ENCODE data around the gene SERHL2.
"Not testable (repeated sequence)": the region's sequence is repeated elsewhere in the genome, so short reads cannot be mapped to it uniquely, and the experiment has no call there.

SERHL2 gene, protein sequence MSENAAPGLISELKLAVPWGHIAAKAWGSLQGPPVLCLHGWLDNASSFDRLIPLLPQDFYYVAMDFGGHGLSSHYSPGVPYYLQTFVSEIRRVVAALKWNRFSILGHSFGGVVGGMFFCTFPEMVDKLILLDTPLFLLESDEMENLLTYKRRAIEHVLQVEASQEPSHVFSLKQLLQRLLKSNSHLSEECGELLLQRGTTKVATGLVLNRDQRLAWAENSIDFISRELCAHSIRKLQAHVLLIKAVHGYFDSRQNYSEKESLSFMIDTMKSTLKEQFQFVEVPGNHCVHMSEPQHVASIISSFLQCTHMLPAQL

DNA sequence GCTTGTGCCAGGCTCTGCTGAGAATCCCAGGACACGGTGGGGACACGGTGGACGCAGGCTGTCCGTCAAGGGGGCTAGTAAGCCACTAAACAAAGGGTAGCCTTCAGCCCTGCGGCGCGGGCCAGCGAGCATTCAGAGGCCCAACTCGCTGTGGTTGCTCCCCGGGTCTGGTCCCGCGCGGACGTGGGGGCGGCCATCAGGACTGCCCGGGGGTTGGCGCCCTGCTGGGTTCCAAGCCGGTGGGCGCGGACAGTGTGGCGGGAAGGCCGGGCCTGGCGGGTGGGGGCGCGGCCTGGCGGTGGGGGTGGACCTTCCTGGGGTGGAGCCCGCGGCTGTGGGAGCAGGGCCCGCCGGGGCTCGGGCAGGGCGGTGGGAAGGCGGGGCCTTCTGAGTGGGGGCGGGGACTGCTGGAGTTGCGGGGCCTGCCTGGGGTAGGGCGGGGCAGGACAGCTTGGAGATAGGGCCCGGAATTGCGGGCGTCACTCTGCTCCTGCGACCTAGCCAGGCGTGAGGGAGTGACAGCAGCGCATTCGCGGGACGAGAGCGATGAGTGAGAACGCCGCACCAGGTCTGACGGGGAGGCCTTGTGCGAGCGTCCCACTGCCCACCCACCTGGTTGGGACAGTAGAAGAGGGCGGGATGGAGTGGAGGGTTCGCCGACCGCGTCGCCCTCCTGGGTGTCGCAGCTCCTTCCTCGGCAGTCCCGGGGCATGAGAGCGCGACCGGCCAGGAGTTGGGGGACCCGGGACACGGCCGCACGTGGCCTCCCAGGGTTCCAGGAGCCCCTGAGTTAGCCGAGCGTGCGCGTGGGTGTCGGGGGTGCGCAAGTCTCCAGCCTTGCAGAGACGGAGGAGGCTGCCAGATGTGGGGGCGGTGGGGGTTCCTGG lies at the start of gene SERHL2:
SERHL2 (plus strand) TSS at position 482 of the 887 bp plus-strand sequence; CDS start at position 547, 65 bp downstream.
- peak; percentile 85 for DNase-seq (ENCODE audit: low spot score)

DNA sequence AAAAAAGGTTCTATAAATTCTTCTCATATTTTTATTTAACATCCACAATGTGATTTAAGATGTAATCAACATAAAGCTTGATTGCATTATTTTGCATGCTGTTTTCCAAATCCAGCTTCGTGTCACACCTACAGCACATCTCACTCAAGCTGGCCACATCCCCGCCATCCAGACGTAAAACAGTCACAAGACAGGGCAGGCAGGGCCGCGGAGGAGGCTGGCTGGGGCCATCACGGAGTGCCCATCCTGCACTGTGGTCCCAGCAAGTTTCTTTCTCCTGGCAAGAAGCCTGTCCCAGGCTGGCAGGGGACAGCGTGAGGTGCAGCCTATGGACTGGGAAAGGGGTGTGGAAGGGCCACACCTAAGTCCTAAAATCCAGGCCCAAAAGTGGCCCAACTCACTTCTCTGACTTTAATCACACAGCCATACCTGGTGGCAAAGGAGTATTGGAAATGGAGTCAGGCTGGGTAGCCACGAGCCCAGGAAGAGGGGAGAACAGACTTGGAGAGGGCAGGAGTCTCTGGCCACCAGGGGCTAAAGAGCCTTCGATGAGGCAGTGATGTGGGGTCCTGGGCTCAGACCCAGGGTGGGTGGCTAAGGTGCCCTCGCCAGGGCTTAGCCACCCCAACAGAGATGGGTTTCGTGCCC lies 45.3 kb upstream of the SERHL2 start:
- DNase-seq (ENCODE audit: low spot score) = not testable (repeated sequence)

DNA sequence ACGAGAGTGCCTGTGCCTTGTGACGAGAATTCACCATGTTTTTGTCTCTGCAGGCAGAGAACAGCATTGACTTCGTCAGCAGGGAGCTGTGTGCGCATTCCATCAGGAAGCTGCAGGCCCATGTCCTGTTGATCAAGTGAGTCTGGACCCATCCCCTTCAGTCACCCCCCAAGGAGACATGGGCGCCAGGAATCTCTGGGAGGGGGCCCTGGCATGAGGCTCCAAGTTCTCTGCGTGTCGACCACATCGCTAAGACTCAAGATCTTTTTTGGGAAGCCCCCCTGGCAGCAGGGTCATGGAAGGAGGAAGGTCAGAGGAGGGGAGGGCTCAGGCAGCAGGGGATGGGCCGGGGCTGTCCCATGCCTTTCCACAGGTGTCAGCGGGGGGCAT lies 44.8 kb upstream of the SERHL2 start:
- DNase-seq (ENCODE audit: low spot score) = not testable (repeated sequence)

DNA sequence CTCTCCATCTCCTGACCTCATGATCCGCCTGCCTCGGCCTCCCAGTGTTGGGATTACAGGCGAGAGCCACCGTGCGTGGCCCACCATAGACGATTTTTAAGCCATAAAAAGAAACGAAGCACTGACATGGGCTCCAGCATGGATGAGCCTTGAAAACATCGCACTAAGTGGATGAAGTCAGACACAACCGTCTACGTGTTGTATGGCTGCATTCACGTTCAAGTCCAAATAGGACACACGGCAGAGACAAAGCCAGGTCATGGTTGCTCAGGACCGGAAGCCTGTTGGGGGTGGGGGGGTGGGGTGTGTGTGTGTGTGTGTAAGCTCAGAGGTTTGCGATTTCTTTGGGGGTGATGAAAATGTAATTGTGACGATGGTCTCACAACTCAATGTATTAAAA lies 44.2 kb upstream of the SERHL2 start:
- DNase-seq (ENCODE audit: low spot score) = no peak

DNA sequence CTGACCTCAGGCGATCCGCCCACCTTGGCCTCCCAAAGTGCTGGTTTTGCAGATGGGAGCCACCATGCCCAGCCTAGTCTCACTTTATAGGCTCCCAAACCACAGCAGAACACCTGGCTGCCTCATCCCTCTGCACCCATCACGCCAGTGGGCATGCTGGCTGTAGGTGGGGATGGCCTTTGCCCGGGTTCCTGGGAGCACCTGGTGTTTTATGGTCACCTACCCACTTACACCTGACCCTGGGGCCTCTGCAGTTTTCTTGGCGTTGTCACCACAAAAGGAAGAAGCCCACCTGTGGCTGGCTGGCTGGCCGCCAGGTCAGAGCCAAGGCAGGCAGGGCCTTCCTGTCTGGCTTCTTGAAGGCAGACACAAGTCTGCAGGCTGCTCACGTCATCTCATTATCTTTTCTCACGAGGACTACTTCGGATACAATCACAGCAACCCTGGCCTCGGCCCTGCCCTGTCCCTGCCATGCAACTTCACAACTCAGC lies 42.3 kb upstream of the SERHL2 start:
- DNase-seq (ENCODE audit: low spot score) = no peak

DNA sequence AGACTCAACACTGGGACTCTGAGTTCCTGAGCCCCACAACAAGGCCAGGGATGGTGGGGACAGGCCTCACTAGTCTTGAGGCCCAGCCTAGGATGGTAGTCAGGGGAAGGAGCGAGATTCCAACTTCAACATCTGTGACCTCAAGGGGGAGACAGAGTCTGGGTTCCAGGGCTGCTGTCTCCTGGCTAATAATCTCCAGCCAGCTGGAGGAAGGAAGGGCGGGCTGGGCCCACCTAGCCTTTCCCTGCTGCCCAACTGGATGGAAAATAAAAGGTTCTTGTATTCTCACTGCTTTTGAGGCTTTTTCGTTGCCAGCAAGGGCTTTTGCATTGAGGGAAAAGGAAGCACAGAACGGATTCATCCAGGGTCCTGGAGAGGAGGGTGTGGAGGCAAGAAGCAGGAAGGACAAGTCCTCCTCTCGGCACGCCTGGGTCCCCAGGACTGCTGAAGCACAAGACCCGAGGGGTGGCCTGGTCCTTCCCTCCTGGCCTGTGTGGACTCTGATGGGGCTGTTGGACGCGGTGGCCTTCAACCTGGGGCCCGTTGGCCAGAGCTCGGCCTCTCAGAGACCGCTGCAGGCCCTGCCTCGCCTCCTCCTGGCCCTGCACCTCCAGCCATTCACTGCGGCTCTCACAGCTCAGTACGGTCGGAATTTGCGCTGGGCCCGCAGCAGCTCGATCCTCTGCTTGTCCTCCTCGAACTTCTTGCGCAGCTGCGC lies 41.3 kb upstream of the SERHL2 start:
- DNase-seq (ENCODE audit: low spot score) = not testable (repeated sequence)

DNA sequence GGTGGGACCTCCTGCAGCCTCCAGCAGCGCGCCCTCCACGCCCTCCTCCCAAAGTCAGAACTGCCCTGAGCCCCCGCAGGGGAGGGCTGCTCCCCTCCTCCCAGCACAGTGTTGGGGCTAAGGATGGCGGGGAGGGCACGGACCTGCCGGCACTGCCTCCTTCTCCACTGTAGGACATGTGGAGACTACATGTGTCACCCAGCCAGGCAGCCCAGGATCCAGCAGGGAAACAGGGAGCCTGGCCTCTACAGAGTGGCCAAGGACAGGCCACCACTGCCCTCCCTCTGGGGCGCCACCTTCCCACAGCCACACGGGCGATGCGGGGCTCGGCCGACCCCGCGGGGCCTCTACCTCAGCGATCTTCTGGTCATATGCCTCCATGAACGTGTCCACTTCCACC lies 39.4 kb upstream of the SERHL2 start:
- not testable (repeated sequence) for DNase-seq (ENCODE audit: low spot score)

DNA sequence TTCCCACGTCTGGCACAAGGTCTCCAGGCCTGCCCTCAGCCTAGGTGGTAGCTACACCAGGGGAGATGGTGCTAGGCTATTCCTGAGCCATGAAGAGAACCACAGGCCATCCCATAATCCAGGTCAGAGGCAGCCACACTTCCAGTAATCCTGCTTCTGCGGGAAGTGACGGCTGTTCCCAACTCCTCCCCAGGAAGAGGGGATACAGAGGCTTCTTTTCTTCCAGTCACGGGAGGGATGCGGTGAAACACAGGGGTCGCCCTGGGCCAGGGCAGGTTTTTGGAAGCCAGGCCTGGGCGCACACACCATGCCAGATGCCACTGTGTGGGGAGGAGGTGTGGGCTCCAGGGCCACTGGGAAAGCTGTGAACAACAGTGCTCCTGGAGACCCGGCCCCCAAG lies 38.5 kb upstream of the SERHL2 start:
- not testable (repeated sequence) for DNase-seq (ENCODE audit: low spot score)

DNA sequence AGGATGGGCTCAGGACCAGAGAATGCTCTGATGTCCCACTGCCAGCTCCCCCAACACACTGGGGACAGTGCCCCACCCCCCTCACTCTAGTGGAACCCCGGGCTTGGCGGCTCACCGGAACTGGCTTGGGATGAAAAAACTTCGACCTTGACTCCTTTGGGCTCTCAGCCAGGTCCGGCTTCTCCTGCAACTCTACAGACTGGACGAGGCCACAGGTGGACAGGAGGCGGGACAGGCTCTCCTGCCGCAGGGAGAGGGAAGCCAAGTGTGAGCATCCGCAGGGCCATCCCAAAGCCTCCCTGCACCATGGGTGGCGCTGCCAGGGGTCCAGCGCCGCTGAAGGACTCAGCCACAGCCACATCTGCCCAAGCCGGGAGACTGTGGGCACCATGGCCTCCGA lies 37.9 kb upstream of the SERHL2 start:
- no peak for DNase-seq (ENCODE audit: low spot score)

DNA sequence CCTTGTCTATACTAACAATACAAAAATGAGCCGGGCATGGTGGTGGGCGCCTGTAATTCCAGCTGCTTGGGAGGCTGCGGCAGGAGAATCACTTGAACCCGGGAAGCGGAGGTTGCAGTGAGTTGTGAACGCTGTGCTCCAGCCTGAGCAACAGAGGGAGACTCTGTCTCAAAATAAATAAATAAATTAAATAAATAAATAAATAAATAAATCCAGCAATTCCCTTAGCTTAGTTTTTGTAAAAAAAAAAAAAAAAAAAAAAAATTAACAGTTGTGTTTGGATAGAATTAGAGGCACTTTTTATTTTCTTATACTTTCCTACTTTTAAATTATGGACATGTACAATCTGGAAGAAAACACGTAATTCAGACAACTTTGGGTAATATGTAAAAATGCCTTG lies 36.7 kb upstream of the SERHL2 start:
- DNase-seq (ENCODE audit: low spot score) = not testable (repeated sequence)

DNA sequence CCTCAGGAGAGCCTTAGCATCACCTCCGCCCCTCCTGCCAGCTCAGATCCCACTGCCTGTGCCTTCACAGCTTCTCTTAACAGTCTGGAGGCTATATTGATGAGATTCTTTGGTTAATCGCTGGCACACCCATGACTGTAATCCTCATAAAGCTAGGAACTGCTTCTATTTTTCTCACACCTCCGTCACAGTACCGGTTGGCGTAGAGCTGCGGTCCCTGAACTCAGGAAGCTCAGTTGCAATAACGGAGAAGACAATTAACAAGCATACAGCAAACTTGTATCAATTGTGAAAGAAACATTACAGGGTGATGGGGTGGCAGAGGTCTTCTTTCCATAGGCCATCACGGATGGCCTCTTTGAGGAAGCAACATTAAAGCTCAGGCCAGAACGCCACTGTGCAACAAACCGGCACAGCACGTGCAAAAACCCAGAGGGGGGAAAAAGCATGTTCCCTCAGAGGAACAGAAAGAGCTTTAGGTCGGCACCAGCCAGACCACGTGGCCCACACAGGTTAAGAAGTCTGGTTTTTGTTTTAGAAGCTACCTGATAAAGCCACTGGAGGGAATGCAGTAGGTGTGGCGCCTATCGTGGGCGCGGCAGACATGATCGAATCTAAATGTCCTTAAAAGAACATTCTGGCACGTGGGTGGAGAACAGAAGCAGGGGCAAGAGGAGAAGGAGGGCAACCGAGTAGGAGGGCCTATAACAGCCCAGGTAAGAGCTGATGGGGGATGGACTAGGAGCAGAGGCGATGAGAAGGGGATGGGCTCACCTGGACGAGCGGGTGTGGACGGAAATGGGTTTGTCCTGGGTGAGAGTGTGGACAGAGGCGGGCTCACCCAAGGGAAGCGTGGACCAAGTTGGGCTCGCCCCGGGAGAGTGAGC lies 34.9 kb upstream of the SERHL2 start:
- DNase-seq (ENCODE audit: low spot score) = not testable (repeated sequence)

DNA sequence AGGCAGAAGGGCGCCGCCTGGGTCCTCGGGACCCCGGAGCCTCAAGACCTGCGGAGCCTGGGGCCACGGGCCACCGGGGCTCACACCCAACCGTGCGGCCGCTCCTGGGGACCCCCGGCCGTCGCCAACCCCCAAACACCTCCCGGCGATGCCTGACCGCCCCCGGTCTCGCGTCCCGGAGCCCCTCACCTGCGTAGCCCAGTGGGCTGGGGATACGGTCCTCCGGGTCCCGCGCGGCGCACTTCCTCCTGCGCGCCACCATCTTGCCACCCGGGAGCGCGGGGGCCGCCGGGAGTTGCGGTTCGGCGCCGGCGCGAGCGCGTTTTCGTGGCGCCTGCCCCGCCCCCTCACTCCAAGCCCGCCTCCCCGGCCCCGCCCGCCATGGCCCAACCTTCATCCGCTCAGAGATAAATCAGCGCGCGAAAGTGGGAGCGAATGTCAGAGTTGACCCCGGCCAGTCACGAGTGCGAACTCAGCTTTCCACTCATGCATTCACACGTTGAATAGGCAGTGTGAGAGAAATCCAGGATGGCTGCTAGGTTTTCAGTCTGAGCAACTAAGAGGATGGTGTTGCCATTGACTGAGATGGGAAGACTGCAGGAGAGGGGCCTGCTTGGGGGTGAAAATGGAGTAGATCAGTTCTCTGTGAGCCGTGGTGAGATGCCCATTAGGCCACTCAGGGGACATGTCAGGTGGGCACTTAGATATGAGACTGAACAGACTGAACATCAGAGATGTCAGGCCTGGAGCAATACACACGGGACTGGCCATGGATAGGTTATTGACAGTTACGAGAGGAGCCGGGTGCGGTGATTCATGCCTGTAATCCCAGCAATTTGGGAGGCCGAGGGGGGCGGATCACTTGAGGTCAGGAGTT lies 34.0 kb upstream of the SERHL2 start, which contains the start of gene RRP7A:
RRP7A (minus strand) TSS at position 272 of the 877 bp plus-strand sequence; CDS start at position 262, 10 bp downstream.
- peak; percentile 59 for DNase-seq (ENCODE audit: low spot score)

DNA sequence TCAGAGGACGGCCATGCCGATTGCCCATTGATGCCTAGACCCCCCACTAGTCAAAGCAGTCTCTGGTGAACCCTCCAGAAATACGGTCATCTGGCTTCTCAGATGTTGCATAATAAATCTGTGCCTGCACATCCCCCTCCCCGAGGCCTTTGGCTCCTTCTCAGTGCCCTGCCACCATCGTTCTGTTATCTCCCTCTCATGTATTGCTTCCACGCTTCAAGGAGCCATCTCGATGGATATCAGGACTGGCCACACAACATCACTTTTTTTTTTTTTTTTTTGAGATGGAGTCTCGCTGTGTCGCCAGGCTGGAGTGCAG lies 32.6 kb upstream of the SERHL2 start:
- DNase-seq (ENCODE audit: low spot score) = no peak

DNA sequence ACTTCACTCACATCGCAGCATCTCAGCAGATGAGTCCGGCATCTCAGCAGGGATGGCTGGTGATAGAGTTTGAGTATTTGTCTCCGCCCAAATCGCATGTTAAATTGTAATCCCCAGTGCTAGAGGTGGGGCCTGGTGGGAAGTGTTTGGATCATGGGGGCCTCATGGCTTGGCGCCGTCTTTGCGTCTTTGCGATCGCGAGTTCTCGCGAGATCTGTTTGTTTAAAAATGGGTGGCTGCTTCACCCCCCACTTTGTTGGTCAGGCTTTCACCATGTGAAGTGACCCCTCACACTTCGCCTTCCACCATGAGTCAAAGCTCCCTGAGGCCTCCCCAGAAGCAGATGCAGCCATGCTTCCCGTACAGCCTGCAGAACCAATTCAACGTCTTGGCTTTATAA lies 31.2 kb upstream of the SERHL2 start:
- no peak for DNase-seq (ENCODE audit: low spot score)

DNA sequence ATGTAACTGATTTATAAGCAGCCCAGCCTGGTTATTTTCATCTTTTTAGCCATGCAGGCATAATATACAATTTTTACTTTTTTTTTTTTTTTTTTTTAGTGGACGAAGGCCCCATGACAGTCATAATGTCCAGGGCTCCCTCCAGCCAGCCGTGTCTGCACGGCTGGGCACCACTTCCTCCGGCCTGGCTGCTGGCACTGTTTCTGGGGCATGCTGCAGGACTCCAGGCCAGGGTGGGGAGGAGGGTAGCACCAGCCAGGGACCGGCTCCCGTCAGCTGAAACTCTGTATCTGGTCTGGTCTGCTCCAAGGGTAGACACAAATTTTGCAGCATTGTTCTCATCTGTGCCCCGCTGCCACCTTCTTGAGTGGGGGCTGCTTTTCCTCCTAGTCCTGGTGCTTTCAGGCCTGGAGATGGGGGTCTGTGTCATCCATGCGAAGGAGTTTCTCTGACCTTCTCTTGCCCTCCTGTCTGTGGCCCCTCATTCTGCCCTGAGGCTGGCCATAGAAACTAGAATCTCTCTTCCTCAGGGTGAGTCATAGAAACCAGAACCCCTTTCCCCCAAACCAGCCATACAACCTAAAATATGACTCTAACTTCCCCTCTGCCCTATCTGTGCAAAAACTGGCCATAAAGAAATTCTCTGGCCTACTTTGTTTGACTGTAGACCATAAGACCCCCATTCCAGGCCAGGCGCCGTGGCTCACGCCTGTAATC lies 25.0 kb upstream of the SERHL2 start:
- DNase-seq (ENCODE audit: low spot score) = no peak

DNA sequence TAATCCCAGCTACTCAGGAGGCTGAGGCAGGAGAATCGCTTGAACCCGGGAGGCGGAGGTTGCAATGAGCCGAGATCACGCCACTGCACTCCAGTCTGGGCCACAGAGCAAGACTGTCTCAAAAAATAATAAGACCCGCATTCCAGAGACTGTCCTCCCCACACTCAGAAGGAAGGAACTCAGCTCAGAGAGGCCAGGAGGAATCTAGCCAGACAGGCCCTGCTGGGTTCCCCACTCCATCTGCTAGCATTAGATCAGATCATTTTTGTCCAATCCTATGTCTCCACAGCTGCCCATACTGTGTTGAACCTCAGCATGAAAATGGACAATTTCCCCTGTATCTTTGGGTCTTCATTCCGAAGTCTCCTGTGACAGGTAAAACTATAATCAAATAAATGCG lies 24.3 kb upstream of the SERHL2 start:
- DNase-seq (ENCODE audit: low spot score) = not testable (repeated sequence)

DNA sequence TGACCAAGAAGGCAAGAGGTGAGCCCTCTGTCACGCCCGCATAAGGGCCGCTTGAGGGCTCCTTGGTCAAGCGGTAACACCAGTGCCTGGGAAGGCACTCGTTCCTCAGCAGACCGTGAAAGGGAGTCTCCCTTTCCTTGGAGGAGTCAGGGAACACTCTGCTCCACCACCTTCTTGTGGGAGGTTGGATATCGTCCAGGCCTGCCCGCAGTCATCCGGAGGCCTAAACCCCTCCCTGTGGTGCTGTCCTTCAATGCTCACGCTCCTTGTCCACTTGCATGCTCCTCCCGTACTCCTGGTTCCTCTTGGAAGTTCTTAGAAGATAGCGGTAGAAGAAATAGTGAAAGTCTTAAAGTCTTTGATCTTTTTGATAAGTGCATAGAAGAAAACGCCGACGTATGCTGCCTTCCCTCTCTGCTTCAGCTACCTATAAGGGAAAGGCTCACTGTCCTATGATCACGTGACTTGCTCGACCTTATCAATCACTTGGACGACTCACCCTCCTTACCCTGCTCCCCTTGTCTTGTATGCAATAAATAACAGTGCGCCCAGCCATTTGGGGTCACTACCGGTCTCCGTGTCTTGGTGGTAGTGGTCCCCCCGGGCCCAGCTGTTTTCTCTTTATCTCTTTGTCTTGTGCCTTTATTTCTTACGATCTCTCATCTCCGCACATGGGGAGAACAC lies 22.2 kb upstream of the SERHL2 start:
- DNase-seq (ENCODE audit: low spot score) = not testable (repeated sequence)

DNA sequence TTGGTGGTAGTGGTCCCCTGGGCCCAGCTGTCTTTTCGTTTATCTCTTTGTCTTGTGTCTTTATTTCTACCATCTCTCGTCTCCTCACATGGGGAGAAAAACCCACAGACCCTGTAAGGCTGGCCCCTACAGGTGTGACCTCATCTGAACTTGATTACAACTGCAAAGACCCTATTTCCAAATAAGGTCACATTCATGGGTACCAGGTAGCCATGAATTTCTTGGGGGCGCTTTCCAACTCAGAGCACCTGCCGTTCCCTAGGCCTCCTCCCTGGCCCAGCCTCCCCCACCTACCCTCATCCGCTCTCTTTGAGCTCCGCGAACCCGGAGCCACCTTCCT lies 20.1 kb upstream of the SERHL2 start:
- DNase-seq (ENCODE audit: low spot score) = no peak
